GM18517 (cell line): ENCODE measurements around the gene PRSS57.
"Not testable (repeated sequence)": the region's sequence is repeated elsewhere in the genome, so short reads cannot be mapped to it uniquely, and the experiment has no call there.

ENCODE experiments used
- ATAC-seq: cut with Tn5 transposase; IDR thresholded peaks from one replicate; pipeline ENCODE4 v1.9.1; 2021; ENCODE audit warnings: mild to moderate bottlenecking, moderate library complexity; ENCODE audit not compliant: unreplicated experiment

Gene PRSS57

GRCh38 chr19:695352-695949 is at the start of gene PRSS57:
Gene PRSS57, minus strand, starts transcription at chr19:695452. Its CDS starts 22 bp downstream, at chr19:695430.
- ATAC-seq = no peak

DNA sequence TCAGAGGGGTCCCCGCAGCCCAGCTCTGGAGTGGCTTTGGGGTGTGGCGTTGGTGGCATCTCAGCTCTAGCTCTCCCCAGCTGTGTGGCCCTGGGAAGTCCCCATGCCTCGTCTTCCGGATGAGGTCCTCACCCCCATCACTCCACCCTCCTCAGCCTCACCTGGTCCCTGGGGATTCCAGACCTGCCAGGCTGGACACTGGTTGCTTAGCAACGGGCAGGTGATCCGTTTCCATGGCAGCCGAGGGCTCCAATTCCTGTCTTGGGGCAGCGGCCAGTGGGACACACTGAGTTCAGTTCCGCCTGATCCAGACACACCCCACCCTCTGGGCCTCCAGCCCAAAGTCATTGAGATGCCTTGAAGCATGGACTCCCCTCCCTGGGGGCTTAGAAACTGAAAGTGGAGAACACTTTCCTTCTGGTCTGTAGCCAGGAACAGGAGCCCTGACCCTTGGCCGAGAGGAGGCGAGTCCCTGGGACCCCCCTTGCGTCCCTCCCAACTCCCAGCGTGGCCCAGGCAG is 48.0 kb upstream of the PRSS57 start:
- no peak for ATAC-seq

DNA sequence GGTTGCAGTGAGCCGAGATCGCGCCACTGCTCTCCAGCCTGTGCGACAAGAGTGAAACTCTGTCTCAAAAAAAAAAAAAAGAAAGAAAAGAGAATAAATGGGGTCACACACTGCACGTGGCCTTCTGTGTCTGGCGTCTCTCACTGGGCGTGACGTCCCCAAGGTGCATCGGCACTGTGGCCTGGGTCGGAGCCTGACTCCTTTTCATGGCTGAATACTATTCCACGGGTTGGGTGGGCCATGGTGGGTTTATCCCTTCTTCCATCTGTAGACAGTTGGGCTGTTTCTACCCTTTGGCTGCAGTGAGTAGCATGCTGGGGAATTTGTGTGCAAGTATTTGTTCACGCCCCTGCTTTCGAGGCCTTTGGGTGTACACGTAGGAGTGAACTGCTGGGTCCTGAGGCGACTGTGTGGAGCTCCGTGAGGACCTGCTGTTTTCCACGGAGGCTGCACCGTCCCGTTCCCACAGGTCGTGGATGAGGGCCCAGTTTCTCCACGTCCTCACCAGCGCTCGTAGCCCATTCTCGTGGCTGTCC is 47.4 kb upstream of the PRSS57 start:
- no peak for ATAC-seq

DNA sequence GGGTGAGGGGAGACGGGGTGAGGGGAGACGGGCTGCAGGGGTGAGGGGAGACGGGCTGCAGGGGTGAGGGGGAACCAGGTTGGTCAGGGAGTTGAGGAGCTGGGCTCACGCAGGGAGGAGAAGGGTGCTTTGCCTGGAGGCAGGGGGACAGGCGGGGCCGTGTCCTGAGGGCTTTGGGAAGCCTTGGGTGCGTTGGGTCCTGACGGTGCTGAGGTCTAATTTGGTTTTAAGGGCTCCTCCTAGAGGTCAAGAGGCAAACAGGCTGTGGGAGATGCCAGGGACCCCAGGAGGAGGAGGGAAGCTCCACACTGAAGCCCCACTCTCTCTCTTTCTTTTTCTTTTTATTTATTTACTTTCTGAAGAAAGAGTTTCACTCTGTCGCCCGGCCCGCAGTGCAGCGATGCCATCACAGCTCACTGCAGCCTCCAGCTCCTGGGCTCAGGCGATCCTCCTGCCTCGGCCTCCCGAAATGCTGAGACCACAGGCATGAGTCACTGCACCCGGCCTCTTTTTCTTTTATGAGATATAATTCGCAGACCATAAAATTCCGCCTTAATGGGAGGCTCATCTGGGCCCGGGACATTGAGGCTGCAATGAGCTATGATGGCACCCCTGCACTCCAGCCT is 46.4 kb upstream of the PRSS57 start:
- ATAC-seq = no peak

DNA sequence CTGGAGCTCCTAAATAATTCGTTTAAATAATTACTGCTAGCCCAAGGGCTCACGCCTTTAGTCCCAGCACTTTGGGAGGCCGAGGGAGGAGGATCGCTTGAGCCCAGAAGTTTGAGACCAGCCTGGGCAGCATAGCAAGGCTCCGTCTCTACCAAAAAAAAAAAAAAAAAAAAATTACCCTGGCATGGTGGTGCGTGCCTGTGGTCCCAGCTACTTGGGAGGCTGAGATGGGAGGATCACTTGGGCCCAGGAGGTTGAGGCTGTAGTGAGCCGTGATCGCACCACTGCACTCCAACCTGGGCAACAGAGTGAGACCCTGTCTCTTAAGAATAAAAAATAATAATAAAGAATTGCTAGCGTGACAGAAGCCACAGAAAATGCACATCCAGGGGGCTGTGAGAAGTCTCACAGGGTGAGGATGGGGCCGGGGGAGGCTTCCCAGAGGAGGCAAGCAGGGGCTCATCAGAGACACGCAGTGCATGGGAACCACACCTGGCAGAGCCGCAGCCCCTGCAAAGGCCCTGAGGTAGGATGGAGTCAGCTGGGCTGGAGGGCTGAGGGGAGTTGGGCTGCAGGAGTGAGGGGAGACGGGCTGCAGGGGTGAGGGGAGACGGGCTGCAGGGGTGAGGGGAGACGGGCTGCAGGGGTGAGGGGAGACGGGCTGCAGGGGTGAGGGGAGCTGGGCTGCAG is 45.7 kb upstream of the PRSS57 start:
- not testable (repeated sequence) for ATAC-seq

- no peak for ATAC-seq
These were observed 44.9 kb upstream of the PRSS57 start for GRCh38 chr19:739998-740715.

DNA sequence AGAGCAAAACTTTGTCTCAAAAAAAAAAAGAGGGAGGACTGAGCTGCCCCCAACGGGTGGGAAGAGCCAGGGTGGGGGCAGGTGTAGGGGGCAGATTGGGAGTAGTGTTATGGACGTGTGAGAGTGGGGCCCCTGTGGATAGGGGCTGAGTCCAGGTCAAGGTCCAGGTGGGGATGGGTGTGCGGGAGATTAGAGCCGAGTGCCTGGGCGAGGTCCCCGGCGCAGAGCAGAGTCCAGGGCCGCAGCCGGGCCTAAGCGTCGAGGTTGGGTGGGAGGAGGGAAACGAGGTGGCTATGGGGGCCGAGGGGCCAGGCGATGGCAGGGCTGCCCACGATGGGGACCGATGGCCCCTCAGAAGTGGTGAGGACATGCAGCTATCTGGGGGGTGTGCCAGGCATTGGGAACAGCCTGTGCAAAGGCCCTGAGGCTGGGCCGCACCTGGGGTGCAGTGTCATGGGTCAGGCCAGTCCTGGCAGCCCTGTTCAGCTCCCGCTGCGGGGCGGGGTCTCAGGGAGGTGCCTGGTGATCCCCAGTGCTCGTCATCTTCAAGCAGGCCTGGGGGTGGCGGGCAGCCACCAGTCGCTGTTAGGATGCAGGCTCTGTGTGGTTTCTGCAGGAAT is 43.4 kb upstream of the PRSS57 start:
- ATAC-seq = no peak

DNA sequence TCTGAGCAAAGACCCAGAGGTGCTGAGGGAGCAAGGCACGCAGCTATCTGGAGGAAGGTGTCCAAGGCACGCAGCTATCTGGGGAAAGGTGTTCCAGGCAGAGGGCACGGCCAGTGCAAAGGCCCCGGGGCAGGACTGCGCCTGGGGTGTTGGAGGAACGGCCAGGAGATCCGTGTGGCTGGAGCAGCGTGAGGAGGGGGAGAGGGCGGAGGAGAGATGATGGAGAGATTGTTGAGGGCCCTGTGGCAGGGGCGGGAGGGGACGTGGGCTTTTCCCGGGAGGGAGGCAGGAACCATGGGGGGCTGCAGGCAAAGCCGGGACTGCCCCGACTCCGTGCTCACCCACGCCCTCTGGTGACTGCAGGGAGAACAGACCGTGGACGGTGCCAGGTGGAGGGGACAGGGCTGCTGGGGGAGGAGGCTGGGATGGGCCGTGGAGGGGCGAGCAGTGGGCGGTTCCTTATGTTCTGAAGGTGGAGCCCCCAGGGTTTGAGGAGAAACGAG is 42.4 kb upstream of the PRSS57 start:
- no peak for ATAC-seq

- ATAC-seq = no peak
These were observed 40.9 kb upstream of the PRSS57 start for GRCh38 chr19:736125-736524.

GRCh38 chr19:734716-735115 is 39.5 kb upstream of the PRSS57 start:
- ATAC-seq = no peak

- ATAC-seq = no peak
These were observed 37.2 kb upstream of the PRSS57 start for GRCh38 chr19:732148-733069.

- ATAC-seq = no peak
These were observed 35.7 kb upstream of the PRSS57 start for GRCh38 chr19:731000-731399.

DNA sequence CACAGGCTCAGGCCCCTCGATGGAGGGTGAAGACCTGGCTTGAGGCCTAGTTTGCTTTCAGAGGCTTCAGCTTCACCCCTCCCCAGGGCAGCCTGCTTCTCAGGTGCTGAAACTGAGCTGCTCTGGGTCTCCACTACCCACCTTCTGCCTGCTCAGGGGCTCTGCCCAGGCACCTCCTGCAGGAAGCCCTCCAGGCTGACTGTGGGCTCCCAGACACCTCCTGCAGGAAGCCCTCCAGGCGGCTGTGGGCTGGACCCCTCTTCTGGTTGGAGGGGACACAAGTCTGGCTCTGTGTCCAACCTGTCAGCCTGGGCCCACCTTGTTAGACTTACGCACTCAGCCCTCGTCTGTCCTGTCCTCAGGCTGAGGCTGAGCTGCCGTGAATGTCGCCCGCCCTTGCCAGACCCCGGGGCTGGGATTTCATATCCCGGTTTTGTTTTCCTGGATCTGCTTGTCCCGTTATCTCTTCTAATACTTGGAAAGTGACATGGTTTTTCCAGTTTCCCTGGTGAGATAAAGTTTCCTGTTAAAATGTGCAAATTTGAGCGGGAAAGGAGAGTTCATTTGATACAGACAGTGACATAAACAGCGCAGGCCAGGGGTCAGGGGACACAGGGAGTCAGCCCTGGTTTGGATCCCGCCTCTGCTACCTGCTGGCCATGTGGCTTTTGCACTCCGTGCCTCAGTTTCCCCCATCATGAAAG is 34.9 kb upstream of the PRSS57 start:
- ATAC-seq = no peak

- ATAC-seq = not testable (repeated sequence)
These were observed 34.3 kb upstream of the PRSS57 start for GRCh38 chr19:729564-729963.

GRCh38 chr19:728011-728410 is 32.8 kb upstream of the PRSS57 start:
- ATAC-seq = no peak

DNA sequence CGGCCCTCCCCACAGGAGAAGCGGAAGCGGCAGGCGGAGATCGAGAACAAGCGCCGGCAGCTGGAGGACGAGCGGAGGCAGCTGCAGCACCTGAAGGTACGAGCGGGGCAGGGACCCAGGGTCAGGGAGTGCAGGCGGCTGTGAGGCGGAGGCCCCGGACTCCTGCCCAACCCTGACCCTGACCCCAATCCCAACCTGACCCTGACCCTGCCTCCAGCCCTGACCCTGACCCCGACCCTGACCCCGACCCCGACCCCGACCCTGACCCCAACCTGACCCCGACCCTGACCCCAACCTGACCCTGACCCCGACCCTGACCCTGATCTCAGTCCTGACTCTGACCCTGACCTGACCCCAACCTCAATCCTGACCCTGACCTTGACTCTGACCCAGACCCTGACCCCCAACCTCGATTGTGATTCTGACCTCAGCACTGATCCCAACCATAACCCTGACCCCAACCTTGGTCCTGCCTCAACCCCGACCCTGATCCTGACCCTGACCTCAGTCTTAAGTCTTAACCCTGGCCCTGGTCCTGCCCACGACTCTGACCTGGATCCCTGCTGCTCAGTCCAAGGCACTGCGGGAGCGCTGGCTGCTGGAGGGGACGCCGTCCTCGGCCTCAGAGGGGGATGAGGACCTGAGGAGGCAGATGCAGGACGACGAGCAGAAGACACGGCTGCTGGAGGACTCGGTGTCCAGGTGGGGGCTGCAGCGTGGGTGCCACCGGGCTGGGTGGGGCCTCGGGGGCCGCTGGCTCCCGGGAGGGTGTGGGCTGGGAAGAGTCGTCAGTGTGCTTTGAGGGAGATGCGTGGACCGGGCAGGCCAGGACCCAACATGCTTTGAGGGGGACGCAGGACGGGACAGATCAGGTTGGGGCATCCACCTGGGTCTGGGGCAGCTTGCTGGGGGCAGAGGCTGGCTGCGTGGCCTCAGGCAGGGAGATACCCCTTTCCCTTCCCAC is 32.0 kb upstream of the PRSS57 start:
- ATAC-seq = no peak

DNA sequence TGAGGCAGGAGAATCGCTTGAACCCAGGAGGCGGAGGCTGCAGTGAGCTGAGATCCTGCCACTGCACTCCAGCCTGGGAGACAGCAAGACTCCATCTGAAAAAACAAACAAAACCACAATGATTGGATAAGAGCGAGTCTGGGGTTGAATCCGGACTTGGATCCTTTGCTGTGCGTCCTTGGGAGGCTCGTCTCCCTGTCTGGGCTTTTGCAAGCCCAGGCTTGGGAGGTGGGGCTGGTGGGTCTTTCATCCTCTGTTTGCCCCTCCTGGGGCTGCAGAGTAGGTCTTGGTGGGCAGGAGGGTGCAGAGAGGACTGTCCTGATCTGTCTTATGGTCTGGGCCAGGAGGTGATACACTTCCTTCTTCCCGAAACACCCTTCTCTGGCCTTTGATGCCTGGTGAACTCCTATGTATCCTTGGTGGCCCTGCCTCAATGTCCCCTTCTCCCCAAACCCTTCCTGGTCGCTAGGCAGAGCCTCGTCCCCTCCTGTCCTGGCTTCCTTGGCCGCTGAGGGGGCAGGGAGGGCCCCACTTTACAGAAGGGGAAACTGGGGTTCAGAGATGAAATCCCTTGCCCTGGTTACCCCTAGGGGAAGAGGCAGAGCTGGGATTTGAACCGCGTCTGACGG is 30.3 kb upstream of the PRSS57 start:
- ATAC-seq = no peak
